HG03378 (cell line): ENCODE measurements around the gene AUTS2.
A peak's percentile ranks its signal among the peaks of the same experiment; 100 is the strongest.

Experiments
- ATAC-seq: cut with Tn5 transposase; IDR thresholded peaks from one replicate; pipeline ENCODE4 v1.9.1; 2021; ENCODE audit warnings: mild to moderate bottlenecking, moderate library complexity; ENCODE audit not compliant: unreplicated experiment

Gene AUTS2

GRCh38 chr7:69684369-69685292 is 86.4 kb downstream of the AUTS2 start:
- ATAC-seq: peak; percentile 1

GRCh38 chr7:69685293-69685631 is 87.0 kb downstream of the AUTS2 start:
- peak; percentile 54 for ATAC-seq

DNA sequence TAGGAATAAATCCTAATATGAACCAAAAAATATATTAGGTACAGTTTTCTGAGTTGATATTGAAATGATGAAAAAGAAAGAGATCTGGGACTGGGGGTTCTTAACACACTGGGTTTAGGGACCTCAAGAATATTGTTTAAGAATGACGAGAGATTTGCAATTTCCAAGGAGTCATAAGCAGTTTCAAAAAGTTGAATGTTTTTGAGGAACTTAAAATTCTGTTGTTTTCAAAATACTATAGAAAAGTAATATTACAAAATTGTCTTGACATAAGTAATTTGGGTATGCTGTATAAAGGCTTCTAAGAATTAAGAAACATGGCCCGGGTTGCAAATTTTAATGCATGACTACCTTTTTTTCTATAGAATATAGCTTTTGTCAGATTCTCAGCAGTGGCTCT is 88.1 kb downstream of the AUTS2 start:
- ATAC-seq: no peak

- no peak for ATAC-seq
These were observed 89.6 kb downstream of the AUTS2 start for GRCh38 chr7:69687739-69688433.

GRCh38 chr7:69690329-69690728 is 92.1 kb downstream of the AUTS2 start:
- no peak for ATAC-seq

DNA sequence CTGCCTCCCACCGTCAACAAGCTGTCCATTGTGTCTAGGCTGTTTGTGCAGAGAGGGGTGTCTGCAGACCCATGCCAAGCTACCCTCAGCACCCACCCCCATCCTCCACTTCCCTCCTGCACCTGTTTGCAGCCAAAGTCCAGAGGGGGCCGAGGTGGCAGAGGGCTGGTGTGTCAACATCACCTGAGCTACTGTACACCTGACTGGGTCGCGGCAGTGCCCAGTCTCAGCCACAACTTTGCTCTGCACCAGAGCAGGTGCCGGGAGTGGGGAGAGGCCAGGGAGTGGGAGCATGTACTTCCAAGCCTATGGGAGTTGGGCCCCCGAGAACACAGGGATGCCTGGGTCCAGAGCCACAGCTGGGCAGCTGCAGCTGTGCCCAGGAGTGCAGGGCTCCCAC is 93.1 kb downstream of the AUTS2 start:
- ATAC-seq: no peak

- ATAC-seq: no peak
These were observed 93.5 kb downstream of the AUTS2 start for GRCh38 chr7:69691734-69692133.

DNA sequence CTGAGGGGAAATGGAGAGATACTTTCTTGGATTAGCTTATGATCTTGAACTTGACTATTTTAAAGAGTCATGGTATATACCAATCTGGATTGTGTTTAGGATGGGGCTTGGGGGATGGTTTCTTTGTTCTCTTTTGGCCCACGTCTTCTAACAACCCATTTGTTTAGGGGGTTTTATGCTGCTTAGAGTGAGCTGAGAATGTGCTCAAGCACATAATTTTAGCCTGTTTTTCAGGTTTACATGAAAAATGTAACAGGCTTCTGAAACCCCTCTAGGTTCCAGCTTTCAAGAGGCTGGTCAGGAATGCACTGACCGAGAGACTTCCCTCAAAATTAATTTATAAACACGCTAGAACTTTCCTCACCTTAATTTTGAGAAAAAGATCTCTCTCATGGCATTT is 94.3 kb downstream of the AUTS2 start:
- no peak for ATAC-seq

- no peak for ATAC-seq
These were observed 94.8 kb downstream of the AUTS2 start for GRCh38 chr7:69693042-69693441.

DNA sequence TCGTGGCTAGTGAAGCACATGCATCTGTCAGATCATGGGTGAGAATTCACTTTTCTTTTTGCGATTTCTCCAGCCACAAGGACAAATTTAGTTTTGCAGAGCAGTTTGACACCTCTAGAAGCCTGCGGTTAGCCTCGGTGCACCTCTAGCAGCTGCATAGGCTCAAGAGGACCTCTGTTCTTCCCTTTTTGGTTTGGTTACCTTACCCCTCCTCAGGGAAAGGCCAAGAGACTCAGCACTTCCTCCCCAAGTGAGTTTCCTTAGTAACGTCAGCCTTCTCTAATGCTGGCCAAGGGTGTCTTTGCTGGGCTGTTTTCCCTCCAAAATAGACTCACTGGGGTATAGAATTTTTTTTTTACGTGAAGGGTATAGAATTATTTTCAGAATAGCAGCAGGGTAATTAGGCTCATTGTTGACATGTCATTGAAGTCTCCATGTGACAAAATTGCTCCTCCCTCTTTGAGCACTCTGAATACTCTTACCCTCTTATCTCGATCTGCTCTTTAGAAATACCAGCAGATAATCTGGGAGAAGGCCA is 97.8 kb downstream of the AUTS2 start:
- ATAC-seq: peak; percentile 92

- no peak for ATAC-seq
These were observed 98.7 kb downstream of the AUTS2 start for GRCh38 chr7:69696686-69697685.

DNA sequence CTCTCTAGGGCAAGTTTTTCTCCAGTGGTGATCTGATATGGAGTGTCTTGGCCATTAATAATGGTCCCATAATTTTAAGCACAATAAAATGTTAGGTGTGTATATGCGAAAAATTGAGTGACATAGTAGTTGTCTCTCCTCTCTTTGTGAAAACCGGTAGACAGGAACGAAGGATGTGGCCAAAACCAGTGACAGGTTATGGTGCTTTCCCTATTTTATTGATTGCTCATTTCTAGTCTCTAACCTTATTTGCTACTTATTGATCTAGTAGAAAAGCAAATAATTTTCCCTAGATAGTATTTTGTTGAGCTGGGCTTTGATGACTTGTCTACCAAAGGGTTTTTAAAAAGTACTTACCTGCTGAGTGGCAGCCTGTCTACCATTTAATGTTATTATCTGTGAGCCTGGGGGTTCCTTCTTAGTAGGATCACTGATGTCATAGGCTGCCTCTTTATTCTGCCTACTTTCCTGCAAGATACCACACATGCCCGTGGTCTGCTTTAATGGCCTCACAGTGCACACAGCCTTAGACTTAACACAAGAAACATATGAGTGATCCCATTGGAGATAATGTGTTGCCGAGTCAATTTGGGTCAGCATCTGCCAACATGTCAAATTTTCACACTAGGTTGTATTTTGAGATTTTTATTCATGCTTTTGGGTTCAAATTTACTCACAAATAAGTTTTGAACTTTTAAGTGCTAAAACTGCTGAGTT is 100.0 kb downstream of the AUTS2 start:
- no peak for ATAC-seq

DNA sequence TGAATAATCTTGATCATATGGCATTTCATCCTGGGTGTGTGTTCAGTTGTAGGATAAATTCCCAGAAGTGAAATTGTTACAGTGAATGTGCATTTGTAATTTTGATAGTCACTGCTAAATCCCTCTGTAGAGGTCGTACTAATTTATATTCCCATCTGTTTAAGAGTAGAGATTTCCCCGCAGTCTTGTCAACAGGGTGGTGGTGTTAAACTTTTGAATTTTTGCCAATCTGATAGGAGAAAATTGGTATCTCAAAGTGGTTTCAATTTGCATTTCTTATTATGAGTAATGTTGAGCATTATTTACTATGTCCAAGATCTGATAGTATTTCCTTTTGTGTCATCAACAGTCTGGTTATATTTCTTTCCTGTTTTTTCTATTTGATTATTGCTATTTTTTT is 101.7 kb downstream of the AUTS2 start:
- ATAC-seq: no peak

DNA sequence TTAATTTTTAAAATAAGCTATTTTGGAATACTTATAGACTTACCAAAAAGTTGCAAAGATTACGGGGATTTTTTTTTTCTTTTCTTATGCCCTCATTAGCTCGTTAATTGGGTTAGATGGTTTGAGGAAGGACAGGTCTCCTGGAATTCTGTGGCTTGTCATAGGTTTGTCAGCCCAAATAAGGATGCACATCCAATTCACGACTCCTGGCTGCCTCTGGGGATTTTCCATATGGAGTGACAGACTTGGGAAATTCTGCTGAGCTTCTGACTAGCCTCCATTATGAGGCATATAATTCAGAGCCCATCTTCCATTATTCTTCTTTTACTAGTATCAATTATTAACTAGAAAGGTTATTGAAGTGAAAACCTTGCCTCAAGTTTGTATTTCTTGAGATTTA is 102.1 kb downstream of the AUTS2 start:
- no peak for ATAC-seq

DNA sequence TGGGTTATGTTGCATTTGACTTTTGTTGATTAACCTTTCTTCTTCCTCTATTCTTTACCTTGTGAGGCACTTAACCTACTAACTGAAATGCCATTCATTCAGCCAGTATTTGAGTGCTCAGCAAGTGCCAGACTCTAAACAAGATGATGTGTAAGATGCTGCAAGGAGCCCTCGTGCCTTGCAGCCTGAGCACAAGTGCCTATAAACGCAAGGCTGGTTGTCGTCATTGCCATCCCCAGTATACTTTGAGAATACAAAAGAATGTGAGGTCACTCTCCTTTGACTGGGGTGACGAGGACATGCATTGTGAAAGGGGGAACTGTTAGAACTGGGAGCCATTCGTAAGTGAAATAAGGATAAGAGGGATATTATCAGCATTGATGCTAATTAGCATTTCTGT is 103.0 kb downstream of the AUTS2 start:
- ATAC-seq: no peak

GRCh38 chr7:69702357-69702756 is 104.1 kb downstream of the AUTS2 start:
- ATAC-seq: no peak

DNA sequence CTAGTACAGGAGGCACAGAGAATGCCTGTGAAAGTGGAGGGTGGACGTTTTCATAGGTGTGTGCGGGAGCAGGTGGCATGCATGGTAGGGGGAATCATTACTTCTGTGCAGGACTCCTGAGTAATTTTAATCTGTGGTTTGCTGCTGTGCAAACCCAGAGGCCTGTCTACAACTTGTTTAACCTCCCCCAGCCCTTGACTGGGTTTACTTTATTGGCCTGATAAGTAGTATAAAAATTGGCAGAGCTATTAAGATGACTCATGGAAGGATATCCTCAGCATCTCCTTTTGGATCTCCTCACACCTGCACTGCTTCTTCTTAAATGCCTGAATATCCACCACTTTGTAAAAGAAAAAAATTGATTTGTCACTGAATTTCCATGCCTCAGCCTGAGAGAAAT is 104.8 kb downstream of the AUTS2 start:
- no peak for ATAC-seq

GRCh38 chr7:69706070-69706469 is 107.8 kb downstream of the AUTS2 start:
- ATAC-seq: no peak

DNA sequence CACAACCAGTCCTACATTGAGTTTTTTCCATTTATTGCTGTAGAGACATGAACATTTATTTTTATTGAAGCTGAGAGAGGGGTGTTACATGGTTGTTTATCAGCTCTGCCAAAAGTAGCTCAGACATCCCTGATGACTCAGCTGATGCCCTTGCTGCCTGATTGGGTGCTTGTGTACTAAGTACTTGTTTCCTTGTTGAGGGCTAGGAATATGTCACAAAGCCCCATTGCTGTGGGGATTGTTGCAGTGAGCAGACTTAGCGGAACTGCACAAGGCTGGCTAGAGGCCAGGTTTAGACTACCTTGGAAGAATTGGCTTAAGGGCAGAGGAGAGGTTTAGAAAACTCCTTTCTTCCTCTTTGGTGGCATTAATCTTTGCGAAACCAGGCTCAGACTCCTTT is 110.6 kb downstream of the AUTS2 start:
- no peak for ATAC-seq

- ATAC-seq: no peak
These were observed 112.6 kb downstream of the AUTS2 start for GRCh38 chr7:69710768-69711438.
